Stimulated activated CD4-positive, alpha-beta T cell treated with anti-CD3 and anti-CD28 coated beads, Interleukin-2, amount 100 ng/mL, for 24 hours (primary cell): ENCODE results near the gene CAPS.
A peak's percentile ranks its signal among the peaks of the same experiment; 100 is the strongest.
"Not testable (repeated sequence)": the region's sequence is repeated elsewhere in the genome, so short reads cannot be mapped to it uniquely, and the experiment has no call there.

ENCODE experiments used
- DNase-seq, 2 donors: peaks; one replicate each; pipeline ENCODE4 v3.0.0-alpha.2; 2020

CAPS gene

GRCh38 chr19:5958851-5959122 lies 44.7 kb downstream of the CAPS start:
- no peak for DNase-seq

- no peak for DNase-seq
Observed at GRCh38 chr19:5959260-5960004, 45.4 kb downstream of the CAPS start.

- no peak for DNase-seq
Observed at GRCh38 chr19:5960005-5961001, 46.2 kb downstream of the CAPS start.

GRCh38 chr19:5961641-5961968 lies 47.6 kb downstream of the CAPS start:
- not testable (repeated sequence) for DNase-seq

- peak; percentile 50 to 51 for DNase-seq
Observed at GRCh38 chr19:5961969-5962945, 48.2 kb downstream of the CAPS start.

GRCh38 chr19:5963259-5963658 lies 49.2 kb downstream of the CAPS start:
- not testable (repeated sequence) for DNase-seq

GRCh38 chr19:5963855-5964254 lies 49.8 kb downstream of the CAPS start:
- DNase-seq, result no peak

- no peak for DNase-seq
Observed at GRCh38 chr19:5964816-5965565, 50.9 kb downstream of the CAPS start.
